ENCODE measurements around the gene PDK2.

Gene PDK2

GRCh38 chr17:50072130-50072529 is 23.0 kb upstream of the PDK2 start:
- no peak overlapping the region for H4K91ac ChIP-seq (ENCODE audit: low read depth, low read length)
- H3K4ac ChIP-seq (ENCODE audit: low read depth, low read length) = no peak overlapping the region
- H3K14ac ChIP-seq (ENCODE audit: low read length) = no peak overlapping the region
- H3K27me3 ChIP-seq (ENCODE audit: insufficient read depth, low read length) = no peaks in the 10 kb centered on the region
- no peak overlapping the region for H4K12ac ChIP-seq (ENCODE audit: low read depth, low read length)
- H3K9ac ChIP-seq (ENCODE audit: low read length) = no peak overlapping the region
- H2BK120ac ChIP-seq (ENCODE audit: insufficient read depth, low read length, poor library complexity) = no peak overlapping the region
- peaks cover 70 to 71% of the 10 kb centered on the region in 2 experiments for H3K36me3 ChIP-seq (ENCODE audit: control insufficient read depth in 1 of 2, insufficient read depth in 2 of 2, low read length in 2 of 2)
- H3K27ac ChIP-seq (ENCODE audit: low read depth, low read length) = no peak overlapping the region
- no peak overlapping the region for H3K23ac ChIP-seq (ENCODE audit: low read length)
- no peak overlapping the region for H3K18ac ChIP-seq (ENCODE audit: low read length)
- no CpG with 5 or more reads among the region's 3 CpGs for WGBS (ENCODE audit: extremely low coverage, insufficient coverage, insufficient read length)
- H3K4me3 ChIP-seq (ENCODE audit: low read depth, low read length) = no peak overlapping the region
- no peak overlapping the region for H3K4me2 ChIP-seq (ENCODE audit: low read length)
- H2AK5ac ChIP-seq (ENCODE audit: low read length) = no peak overlapping the region
- H2BK5ac ChIP-seq (ENCODE audit: low read depth, low read length, poor library complexity) = no peak overlapping the region
- H3K79me2 ChIP-seq (ENCODE audit: control insufficient read depth, insufficient read depth, low read length, poor library complexity) = no peaks in the 10 kb centered on the region
- H4K8ac ChIP-seq (ENCODE audit: low read depth, low read length) = no peak overlapping the region
- no peak overlapping the region for H2BK12ac ChIP-seq (ENCODE audit: low read length)
- no peak overlapping the region for H2AFZ ChIP-seq (ENCODE audit: insufficient read depth, low read length, poor library complexity)
- no peaks in the 10 kb centered on the region for H3K9me3 ChIP-seq (ENCODE audit: insufficient read depth, low read depth, low read length)
- DNase-seq = no peak
- H3K4me1 ChIP-seq (ENCODE audit: control insufficient read depth in 1 of 2, insufficient read depth in 2 of 2, low read length in 2 of 2) = no peaks in the 10 kb centered on the region
- no peaks in the 10 kb centered on the region for H3K79me1 ChIP-seq (ENCODE audit: low read length)

- Histone ChIP-seq H3K79me2 (ENCODE audit: control insufficient read depth, insufficient read depth, low read length, poor library complexity) (no peaks in the 10 kb centered on the region), H4K12ac (ENCODE audit: low read depth, low read length) (no peak overlapping the region), H3K4me3 (ENCODE audit: low read depth, low read length) (no peak overlapping the region), H3K27ac (ENCODE audit: low read depth, low read length) (no peak overlapping the region), H4K8ac (ENCODE audit: low read depth, low read length) (no peak overlapping the region), H3K9me3 (ENCODE audit: insufficient read depth, low read depth, low read length) (no peaks in the 10 kb centered on the region), H3K9ac (ENCODE audit: low read length) (no peak overlapping the region), H3K4ac (ENCODE audit: low read depth, low read length) (no peak overlapping the region), H3K36me3 (ENCODE audit: control insufficient read depth in 1 of 2, insufficient read depth in 2 of 2, low read length in 2 of 2) (peaks cover 76% of the 10 kb centered on the region in 2 experiments), H2BK12ac (ENCODE audit: low read length) (no peak overlapping the region), H2BK5ac (ENCODE audit: low read depth, low read length, poor library complexity) (no peak overlapping the region), H2AFZ (ENCODE audit: insufficient read depth, low read length, poor library complexity) (no peak overlapping the region), H2BK120ac (ENCODE audit: insufficient read depth, low read length, poor library complexity) (no peak overlapping the region), H3K23ac (ENCODE audit: low read length) (no peak overlapping the region), H3K79me1 (ENCODE audit: low read length) (no peaks in the 10 kb centered on the region), H3K27me3 (ENCODE audit: insufficient read depth, low read length) (no peaks in the 10 kb centered on the region), H4K91ac (ENCODE audit: low read depth, low read length) (no peak overlapping the region), H3K18ac (ENCODE audit: low read length) (no peak overlapping the region), H3K4me2 (ENCODE audit: low read length) (no peak overlapping the region), H3K4me1 (ENCODE audit: control insufficient read depth in 1 of 2, insufficient read depth in 2 of 2, low read length in 2 of 2) (no peaks in the 10 kb centered on the region), H3K14ac (ENCODE audit: low read length) (no peak overlapping the region), H2AK5ac (ENCODE audit: low read length) (no peak overlapping the region)
- no peak for DNase-seq
- WGBS (ENCODE audit: extremely low coverage, insufficient coverage, insufficient read length) = no CpG with 5 or more reads among the region's 1 CpG
Measured at GRCh38 chr17:50072925-50073324, 22.2 kb upstream of the PDK2 start.

GRCh38 chr17:50074227-50074626 is 20.9 kb upstream of the PDK2 start:
- Histone ChIP-seq H4K12ac (ENCODE audit: low read depth, low read length) (no peak overlapping the region), H4K8ac (ENCODE audit: low read depth, low read length) (no peak overlapping the region), H2AK5ac (ENCODE audit: low read length) (no peak overlapping the region), H3K23ac (ENCODE audit: low read length) (no peak overlapping the region), H3K27me3 (ENCODE audit: insufficient read depth, low read length) (no peaks in the 10 kb centered on the region), H3K4ac (ENCODE audit: low read depth, low read length) (no peak overlapping the region), H2BK120ac (ENCODE audit: insufficient read depth, low read length, poor library complexity) (no peak overlapping the region), H3K79me2 (ENCODE audit: control insufficient read depth, insufficient read depth, low read length, poor library complexity) (no peaks in the 10 kb centered on the region), H3K14ac (ENCODE audit: low read length) (no peak overlapping the region), H3K9ac (ENCODE audit: low read length) (no peak overlapping the region), H4K91ac (ENCODE audit: low read depth, low read length) (no peak overlapping the region), H3K4me2 (ENCODE audit: low read length) (no peak overlapping the region), H2AFZ (ENCODE audit: insufficient read depth, low read length, poor library complexity) (no peak overlapping the region), H3K9me3 (ENCODE audit: insufficient read depth, low read depth, low read length) (no peaks in the 10 kb centered on the region), H3K36me3 (ENCODE audit: control insufficient read depth in 1 of 2, insufficient read depth in 2 of 2, low read length in 2 of 2) (peaks cover 79 to 82% of the 10 kb centered on the region in 2 experiments), H3K4me3 (ENCODE audit: low read depth, low read length) (no peak overlapping the region), H3K27ac (ENCODE audit: low read depth, low read length) (no peak overlapping the region), H3K18ac (ENCODE audit: low read length) (no peak overlapping the region), H2BK5ac (ENCODE audit: low read depth, low read length, poor library complexity) (no peak overlapping the region), H2BK12ac (ENCODE audit: low read length) (no peak overlapping the region), H3K4me1 (ENCODE audit: control insufficient read depth in 1 of 2, insufficient read depth in 2 of 2, low read length in 2 of 2) (no peaks in the 10 kb centered on the region), H3K79me1 (ENCODE audit: low read length) (no peaks in the 10 kb centered on the region)
- DNase-seq = no peak
- no CpG with 5 or more reads among the region's 6 CpGs for WGBS (ENCODE audit: extremely low coverage, insufficient coverage, insufficient read length)

DNA sequence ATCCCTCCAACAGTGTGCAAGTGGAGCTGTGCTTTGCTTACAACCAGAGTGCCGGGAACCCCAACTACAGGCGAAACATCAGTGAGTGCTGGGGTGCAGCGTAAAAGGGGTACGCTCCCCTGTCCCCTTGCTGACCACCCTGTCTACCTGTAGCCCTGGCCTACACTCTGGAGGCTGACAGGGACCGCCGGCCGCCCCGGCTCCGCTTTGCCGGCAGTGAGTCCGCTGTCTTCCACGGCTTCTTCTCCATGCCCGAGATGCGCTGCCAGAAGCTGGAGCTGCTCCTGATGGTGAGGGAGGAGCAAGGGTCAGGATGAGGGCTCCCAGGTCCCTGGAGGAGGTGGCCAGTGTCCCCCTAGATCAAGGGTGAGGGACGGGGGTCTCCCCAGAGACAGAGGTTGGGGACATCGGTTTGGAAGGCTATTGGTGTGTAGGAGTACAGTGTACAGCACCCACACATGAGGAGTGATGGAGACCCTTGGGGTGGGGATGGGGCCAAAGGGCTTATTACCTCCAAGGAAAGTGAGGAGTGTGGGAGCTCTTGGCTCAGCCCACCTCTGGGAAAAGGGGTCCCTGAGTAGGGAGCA is 19.6 kb upstream of the PDK2 start:
- no peaks in the 10 kb centered on the region for H3K79me1 ChIP-seq (ENCODE audit: low read length)
- H3K18ac ChIP-seq (ENCODE audit: low read length) = no peak overlapping the region
- H2AK5ac ChIP-seq (ENCODE audit: low read length) = no peak overlapping the region
- H4K8ac ChIP-seq (ENCODE audit: low read depth, low read length) = no peak overlapping the region
- H3K4ac ChIP-seq (ENCODE audit: low read depth, low read length) = no peak overlapping the region
- no peak overlapping the region for H3K23ac ChIP-seq (ENCODE audit: low read length)
- H2AFZ ChIP-seq (ENCODE audit: insufficient read depth, low read length, poor library complexity) = no peak overlapping the region
- H3K4me2 ChIP-seq (ENCODE audit: low read length) = no peak overlapping the region
- no peak overlapping the region for H3K4me3 ChIP-seq (ENCODE audit: low read depth, low read length)
- H3K9ac ChIP-seq (ENCODE audit: low read length) = no peak overlapping the region
- no peak overlapping the region for H2BK12ac ChIP-seq (ENCODE audit: low read length)
- no peaks in the 10 kb centered on the region for H3K79me2 ChIP-seq (ENCODE audit: control insufficient read depth, insufficient read depth, low read length, poor library complexity)
- H3K36me3 ChIP-seq (ENCODE audit: control insufficient read depth in 1 of 2, insufficient read depth in 2 of 2, low read length in 2 of 2) = peaks cover 85 to 88% of the 10 kb centered on the region in 2 experiments
- WGBS (ENCODE audit: extremely low coverage, insufficient coverage, insufficient read length) = no CpG with 5 or more reads among the region's 16 CpGs
- no peaks in the 10 kb centered on the region for H3K27me3 ChIP-seq (ENCODE audit: insufficient read depth, low read length)
- H4K91ac ChIP-seq (ENCODE audit: low read depth, low read length) = no peak overlapping the region
- H3K14ac ChIP-seq (ENCODE audit: low read length) = no peak overlapping the region
- H2BK5ac ChIP-seq (ENCODE audit: low read depth, low read length, poor library complexity) = no peak overlapping the region
- no peak overlapping the region for H4K12ac ChIP-seq (ENCODE audit: low read depth, low read length)
- no peak overlapping the region for H2BK120ac ChIP-seq (ENCODE audit: insufficient read depth, low read length, poor library complexity)
- H3K4me1 ChIP-seq (ENCODE audit: control insufficient read depth in 1 of 2, insufficient read depth in 2 of 2, low read length in 2 of 2) = no peaks in the 10 kb centered on the region
- DNase-seq = no peak
- no peak overlapping the region for H3K27ac ChIP-seq (ENCODE audit: low read depth, low read length)
- H3K9me3 ChIP-seq (ENCODE audit: insufficient read depth, low read depth, low read length) = no peaks in the 10 kb centered on the region

All from trophoblast cell (in vitro differentiated cells and primary cell).